Measurements from ENCODE around the gene HLA-DPA1. TPM values are rescaled to one million over a fixed set of nuclear protein-coding genes. Genes with fewer than 3 reads are reported as not detected.
A peak's percentile ranks its signal among the peaks of the same experiment; 100 is the strongest.

The HLA-DPA1 gene
- 6.6 TPM for polyA plus RNA-seq (2013, experiment 1 of 2)
- polyA plus RNA-seq (2013, experiment 2 of 2) = 6.1 TPM

DNA sequence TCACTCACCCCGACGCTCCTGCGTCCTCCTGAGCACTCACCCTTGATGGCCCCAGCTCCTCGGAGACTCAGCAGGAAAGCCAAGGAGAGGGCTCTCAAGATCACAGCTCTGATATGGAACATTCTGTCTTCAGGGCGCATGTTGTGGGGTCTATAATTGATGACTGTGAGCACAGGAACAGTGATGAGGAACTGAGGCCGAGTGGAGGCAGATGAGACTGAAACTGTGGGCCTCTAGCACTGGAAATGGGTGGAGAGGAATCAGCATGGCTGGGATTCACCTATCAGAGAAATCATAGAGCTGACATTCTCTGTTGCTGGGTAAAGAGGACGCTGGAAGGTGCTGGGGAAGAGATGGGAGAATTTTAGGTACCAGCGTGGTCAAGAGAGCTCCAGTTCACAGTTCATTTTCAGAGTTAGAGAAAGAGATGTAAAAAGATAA lies at the start of gene HLA-DPA1:
Gene HLA-DPA1 (minus strand): TSS at position 219 of the 441 bp plus-strand sequence.
- H3K9me3 ChIP-seq (ENCODE audit: control insufficient read depth, low read length) = no peaks in the 10 kb centered on the region
- WGBS, 2 experiments (ENCODE audit: insufficient coverage in 2 of 2) = 74 to 81% methylated on average over 6 of the region's 8 CpGs
- H3K4me3 ChIP-seq (ENCODE audit: extremely low read depth, insufficient read depth, low read length, poor library complexity, severe bottlenecking) = no peak within 1 kb of the TSS
- no peak within 1 kb of the TSS for H3K27ac ChIP-seq (ENCODE audit: low read depth, low read length, severe bottlenecking)
- no peaks in the 10 kb centered on the region for H3K36me3 ChIP-seq (ENCODE audit: control insufficient read depth, insufficient read depth, low read length)
- no peaks in the 10 kb centered on the region for H3K4me1 ChIP-seq (ENCODE audit: control insufficient read depth, insufficient read depth, low read length, poor library complexity, severe bottlenecking)

DNA sequence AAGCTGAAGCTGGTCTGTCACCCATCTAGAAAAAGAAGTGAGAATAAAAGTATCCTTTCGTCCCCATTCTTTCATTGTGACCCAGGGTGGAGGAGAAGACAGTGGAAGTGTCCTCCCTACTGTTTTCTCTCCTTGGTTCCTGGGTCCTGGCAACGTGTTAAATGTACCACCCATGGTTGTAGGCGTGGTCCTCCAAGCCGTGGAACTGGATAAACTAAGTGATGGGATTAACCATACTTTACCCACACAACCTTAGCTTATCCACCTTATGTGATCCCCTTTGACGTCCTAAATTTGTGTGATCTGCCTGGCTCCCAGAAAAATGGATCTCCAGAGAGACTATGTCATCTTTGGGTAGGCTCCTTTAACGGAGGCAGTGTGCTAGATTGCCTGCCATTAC lies 49.7 kb upstream of the HLA-DPA1 start:
- no peak overlapping the region for H3K4me3 ChIP-seq (ENCODE audit: extremely low read depth, insufficient read depth, low read length, poor library complexity, severe bottlenecking)
- no peak overlapping the region for H3K27ac ChIP-seq (ENCODE audit: low read depth, low read length, severe bottlenecking)
- H3K36me3 ChIP-seq (ENCODE audit: control insufficient read depth, insufficient read depth, low read length) = no peaks in the 10 kb centered on the region
- H3K9me3 ChIP-seq (ENCODE audit: control insufficient read depth, low read length) = peaks cover 17% of the 10 kb centered on the region
- no peaks in the 10 kb centered on the region for H3K4me1 ChIP-seq (ENCODE audit: control insufficient read depth, insufficient read depth, low read length, poor library complexity, severe bottlenecking)
- WGBS, 2 experiments (ENCODE audit: insufficient coverage in 2 of 2) = 73 to 93% methylated on average over 2 to 3 of the region's 6 CpGs

DNA sequence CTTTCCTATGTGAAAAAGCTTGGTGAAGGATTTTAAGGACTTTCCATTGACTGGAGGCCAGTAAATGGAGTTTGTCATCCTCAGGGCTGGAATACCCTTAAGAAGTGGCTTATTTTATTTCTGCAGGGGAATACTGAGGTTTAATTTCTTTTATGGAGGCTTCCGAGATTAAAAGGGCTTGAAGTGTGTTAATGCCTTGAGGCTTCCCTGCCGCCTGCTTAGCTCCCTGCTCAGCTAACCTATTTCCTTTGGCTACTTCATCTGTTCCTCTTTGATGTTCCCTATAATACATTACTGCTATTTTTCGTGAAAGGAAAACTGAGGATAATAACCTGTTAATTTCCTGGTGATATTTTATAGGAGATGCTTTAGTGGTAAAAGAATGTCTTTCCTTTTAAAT lies 46.6 kb upstream of the HLA-DPA1 start:
- WGBS, 2 experiments (ENCODE audit: insufficient coverage in 2 of 2) = no CpG with 5 or more reads among the region's 3 CpGs
- no peaks in the 10 kb centered on the region for H3K36me3 ChIP-seq (ENCODE audit: control insufficient read depth, insufficient read depth, low read length)
- H3K9me3 ChIP-seq (ENCODE audit: control insufficient read depth, low read length) = peaks cover 17% of the 10 kb centered on the region
- no peak overlapping the region for H3K4me3 ChIP-seq (ENCODE audit: extremely low read depth, insufficient read depth, low read length, poor library complexity, severe bottlenecking)
- H3K27ac ChIP-seq (ENCODE audit: low read depth, low read length, severe bottlenecking) = no peak overlapping the region
- no peaks in the 10 kb centered on the region for H3K4me1 ChIP-seq (ENCODE audit: control insufficient read depth, insufficient read depth, low read length, poor library complexity, severe bottlenecking)

DNA sequence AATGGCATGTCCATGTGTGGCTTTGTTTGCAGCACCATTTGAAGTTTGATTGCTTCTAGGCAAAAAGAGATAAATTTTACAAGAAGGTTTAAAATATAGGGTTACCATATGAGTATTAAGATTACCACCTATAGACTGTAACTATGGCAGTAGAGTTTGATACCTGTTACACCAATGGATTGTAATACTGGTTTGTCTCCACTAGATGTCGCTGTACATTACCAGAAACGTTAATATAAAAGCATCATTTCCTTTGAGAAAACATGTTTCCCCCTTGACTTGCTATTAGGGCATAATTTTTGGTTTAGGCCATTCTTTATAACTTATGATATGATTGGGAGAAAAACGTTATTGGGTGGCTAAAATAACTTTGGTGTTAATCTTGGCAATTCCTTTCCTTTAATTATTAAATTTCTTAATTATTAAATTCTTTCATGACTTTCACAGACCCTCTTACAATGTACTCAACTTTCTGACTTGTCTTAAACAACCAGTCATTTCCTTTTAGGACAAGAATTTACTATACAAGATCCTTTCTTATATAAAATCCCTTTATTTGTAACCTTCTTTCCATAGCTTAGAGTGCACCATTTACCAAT lies 45.2 kb upstream of the HLA-DPA1 start:
- no CpG with 5 or more reads among the region's 3 CpGs for WGBS, 2 experiments (ENCODE audit: insufficient coverage in 2 of 2)

DNA sequence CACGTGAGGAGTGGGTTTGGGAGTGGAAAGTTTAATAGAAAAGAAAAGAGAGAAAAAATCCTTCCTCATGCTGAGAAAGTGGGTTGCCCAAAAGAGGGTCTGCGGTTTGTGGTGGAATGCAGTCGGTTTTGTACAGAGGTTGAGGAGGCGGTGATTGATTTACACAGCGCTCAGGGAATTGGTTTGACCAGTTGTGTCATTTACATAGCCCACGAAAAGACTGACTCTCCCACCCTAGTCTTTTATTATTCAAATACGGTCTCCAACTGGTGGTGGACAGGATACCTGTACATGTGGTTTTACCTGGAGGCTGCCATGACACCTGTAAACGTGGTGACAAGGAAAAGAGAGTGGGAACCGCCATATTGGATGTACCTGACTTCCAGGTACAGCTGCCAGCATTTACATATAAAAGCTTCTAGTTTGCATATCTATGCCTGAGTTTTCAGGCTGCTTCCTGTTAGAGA lies 44.4 kb upstream of the HLA-DPA1 start:
- Histone ChIP-seq H3K4me1 (ENCODE audit: control insufficient read depth, insufficient read depth, low read length, poor library complexity, severe bottlenecking) (no peaks in the 10 kb centered on the region), H3K9me3 (ENCODE audit: control insufficient read depth, low read length) (peaks cover under 1% of the 10 kb centered on the region), H3K36me3 (ENCODE audit: control insufficient read depth, insufficient read depth, low read length) (no peaks in the 10 kb centered on the region), H3K27ac (ENCODE audit: low read depth, low read length, severe bottlenecking) (no peak overlapping the region), H3K4me3 (ENCODE audit: extremely low read depth, insufficient read depth, low read length, poor library complexity, severe bottlenecking) (no peak overlapping the region)
- WGBS, 2 experiments (ENCODE audit: insufficient coverage in 2 of 2) = 50 to 52% methylated on average over 1 to 3 of the region's 9 CpGs

More for the DNA sequence above, 45.2 kb upstream of the HLA-DPA1 start:
- Histone ChIP-seq H3K27ac (ENCODE audit: low read depth, low read length, severe bottlenecking) (no peak overlapping the region), H3K9me3 (ENCODE audit: control insufficient read depth, low read length) (peaks cover 8% of the 10 kb centered on the region), H3K36me3 (ENCODE audit: control insufficient read depth, insufficient read depth, low read length) (no peaks in the 10 kb centered on the region), H3K4me3 (ENCODE audit: extremely low read depth, insufficient read depth, low read length, poor library complexity, severe bottlenecking) (no peak overlapping the region), H3K4me1 (ENCODE audit: control insufficient read depth, insufficient read depth, low read length, poor library complexity, severe bottlenecking) (no peaks in the 10 kb centered on the region)

DNA sequence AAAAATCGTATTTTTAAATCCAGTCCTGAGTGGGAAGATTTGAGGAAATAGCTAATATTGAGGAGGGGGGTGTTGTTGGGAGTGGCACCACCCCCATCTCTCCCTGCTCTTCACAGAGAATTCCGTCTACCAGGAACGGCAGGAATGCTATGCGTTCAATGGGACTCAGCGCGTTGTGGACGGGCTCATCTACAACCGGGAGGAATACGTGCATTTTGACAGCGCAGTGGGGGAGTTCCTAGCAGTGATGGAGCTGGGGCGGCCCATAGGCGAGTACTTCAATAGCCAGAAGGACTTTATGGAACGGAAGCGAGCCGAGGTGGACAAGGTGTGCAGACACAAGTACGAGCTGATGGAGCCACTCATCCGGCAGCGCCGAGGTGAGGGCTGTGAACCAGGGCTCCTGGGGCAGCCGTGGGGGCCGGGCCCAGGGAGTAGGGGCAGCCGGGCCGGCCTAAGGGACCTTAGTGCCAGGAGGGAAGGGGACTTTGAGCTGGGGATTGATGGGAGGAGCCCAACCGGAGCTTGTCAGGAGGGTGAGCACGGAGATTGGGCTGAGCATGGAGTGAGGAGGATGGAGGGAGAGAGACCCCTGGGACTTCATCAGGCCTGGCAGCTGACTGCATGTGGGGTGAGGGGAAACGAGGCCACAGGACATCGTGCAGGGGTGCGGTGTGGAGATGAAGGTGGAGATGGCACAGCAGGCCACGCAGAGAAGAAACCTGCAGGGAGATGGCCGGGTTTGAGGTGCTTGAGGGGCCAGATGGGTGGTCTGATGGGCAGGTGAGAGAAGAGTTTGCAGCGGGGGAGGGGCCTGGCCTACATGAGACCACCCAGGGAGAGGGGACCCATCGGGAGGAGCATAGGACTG lies 43.6 kb upstream of the HLA-DPA1 start:
- no peak overlapping the region for H3K27ac ChIP-seq (ENCODE audit: low read depth, low read length, severe bottlenecking)
- no peaks in the 10 kb centered on the region for H3K4me1 ChIP-seq (ENCODE audit: control insufficient read depth, insufficient read depth, low read length, poor library complexity, severe bottlenecking)
- no peaks in the 10 kb centered on the region for H3K36me3 ChIP-seq (ENCODE audit: control insufficient read depth, insufficient read depth, low read length)
- no peaks in the 10 kb centered on the region for H3K9me3 ChIP-seq (ENCODE audit: control insufficient read depth, low read length)
- WGBS, 2 experiments (ENCODE audit: insufficient coverage in 2 of 2) = 18 to 23% methylated on average over 28 to 31 of the region's 32 CpGs
- H3K4me3 ChIP-seq (ENCODE audit: extremely low read depth, insufficient read depth, low read length, poor library complexity, severe bottlenecking) = peak overlapping the region; percentile 5

DNA sequence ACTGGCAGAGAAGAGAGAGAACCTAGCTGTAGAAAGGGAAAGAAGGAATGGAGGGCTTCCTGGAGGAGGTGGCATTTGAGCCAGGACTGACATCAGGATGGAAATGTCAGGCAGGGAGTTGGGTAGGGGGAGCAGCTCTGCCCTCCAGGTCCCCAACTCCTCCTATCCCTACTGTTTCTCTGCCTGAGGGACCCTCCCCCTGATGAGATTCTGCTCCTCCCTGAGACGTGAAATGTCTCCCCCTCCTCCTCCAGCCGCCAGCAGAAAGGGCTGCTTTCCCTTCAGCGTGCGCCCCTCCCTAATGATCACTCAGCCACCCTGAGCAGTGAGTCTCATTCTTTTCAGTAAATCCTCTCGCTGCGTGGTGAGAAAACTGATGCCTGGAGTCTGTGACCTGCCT lies 43.0 kb upstream of the HLA-DPA1 start:
- Histone ChIP-seq H3K4me3 (ENCODE audit: extremely low read depth, insufficient read depth, low read length, poor library complexity, severe bottlenecking) (no peak overlapping the region), H3K4me1 (ENCODE audit: control insufficient read depth, insufficient read depth, low read length, poor library complexity, severe bottlenecking) (no peaks in the 10 kb centered on the region), H3K27ac (ENCODE audit: low read depth, low read length, severe bottlenecking) (no peak overlapping the region), H3K36me3 (ENCODE audit: control insufficient read depth, insufficient read depth, low read length) (no peaks in the 10 kb centered on the region), H3K9me3 (ENCODE audit: control insufficient read depth, low read length) (no peaks in the 10 kb centered on the region)
- 0 to 11% methylated on average over 1 to 6 of the region's 6 CpGs for WGBS, 2 experiments (ENCODE audit: insufficient coverage in 2 of 2)

DNA sequence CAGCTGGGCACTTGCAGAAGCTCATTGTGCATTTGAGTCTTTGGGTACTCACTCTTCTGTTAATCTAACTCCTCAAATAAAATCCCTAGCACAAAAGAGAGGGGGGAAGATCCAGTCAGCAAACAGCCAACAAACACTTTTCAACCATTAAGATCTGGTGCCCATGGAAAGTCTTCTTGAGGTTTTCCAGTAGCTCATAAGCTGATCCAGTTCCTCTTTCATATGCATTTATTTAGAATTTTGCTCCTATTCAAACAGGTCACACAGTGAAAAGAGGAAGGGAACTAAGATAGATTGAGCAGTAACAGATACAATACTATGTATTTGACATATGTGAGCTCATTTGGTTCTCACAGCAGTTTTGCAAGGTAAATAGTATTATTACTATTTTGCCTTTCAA lies 41.0 kb upstream of the HLA-DPA1 start:
- no peak overlapping the region for H3K4me3 ChIP-seq (ENCODE audit: extremely low read depth, insufficient read depth, low read length, poor library complexity, severe bottlenecking)
- no peak overlapping the region for H3K27ac ChIP-seq (ENCODE audit: low read depth, low read length, severe bottlenecking)
- no peaks in the 10 kb centered on the region for H3K9me3 ChIP-seq (ENCODE audit: control insufficient read depth, low read length)
- H3K36me3 ChIP-seq (ENCODE audit: control insufficient read depth, insufficient read depth, low read length) = no peaks in the 10 kb centered on the region
- H3K4me1 ChIP-seq (ENCODE audit: control insufficient read depth, insufficient read depth, low read length, poor library complexity, severe bottlenecking) = no peaks in the 10 kb centered on the region

DNA sequence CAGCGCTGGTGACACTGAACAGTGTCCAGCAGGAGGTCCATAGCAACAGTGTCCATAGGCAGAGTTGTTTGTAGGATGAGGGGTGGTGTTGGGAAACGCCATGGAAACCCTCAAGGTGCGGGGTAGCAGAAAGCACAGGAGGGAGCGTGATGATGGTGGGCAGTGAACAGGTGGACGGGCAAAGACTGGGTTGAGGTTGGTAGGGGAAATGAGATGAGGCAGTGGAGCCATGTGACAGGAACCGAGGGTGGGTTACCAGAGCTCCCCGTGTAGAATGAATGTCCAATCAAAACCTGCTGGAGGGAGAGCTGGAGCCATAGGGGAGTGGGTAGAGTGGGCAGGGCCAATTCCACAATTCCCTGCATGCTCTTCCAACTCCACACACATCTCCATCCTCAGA lies 40.3 kb upstream of the HLA-DPA1 start:
- Histone ChIP-seq H3K4me3 (ENCODE audit: extremely low read depth, insufficient read depth, low read length, poor library complexity, severe bottlenecking) (no peak overlapping the region), H3K9me3 (ENCODE audit: control insufficient read depth, low read length) (no peaks in the 10 kb centered on the region), H3K4me1 (ENCODE audit: control insufficient read depth, insufficient read depth, low read length, poor library complexity, severe bottlenecking) (no peaks in the 10 kb centered on the region), H3K36me3 (ENCODE audit: control insufficient read depth, insufficient read depth, low read length) (no peaks in the 10 kb centered on the region), H3K27ac (ENCODE audit: low read depth, low read length, severe bottlenecking) (no peak overlapping the region)
- 80 to 100% methylated on average over 5 to 7 of the region's 7 CpGs for WGBS, 2 experiments (ENCODE audit: insufficient coverage in 2 of 2)

DNA sequence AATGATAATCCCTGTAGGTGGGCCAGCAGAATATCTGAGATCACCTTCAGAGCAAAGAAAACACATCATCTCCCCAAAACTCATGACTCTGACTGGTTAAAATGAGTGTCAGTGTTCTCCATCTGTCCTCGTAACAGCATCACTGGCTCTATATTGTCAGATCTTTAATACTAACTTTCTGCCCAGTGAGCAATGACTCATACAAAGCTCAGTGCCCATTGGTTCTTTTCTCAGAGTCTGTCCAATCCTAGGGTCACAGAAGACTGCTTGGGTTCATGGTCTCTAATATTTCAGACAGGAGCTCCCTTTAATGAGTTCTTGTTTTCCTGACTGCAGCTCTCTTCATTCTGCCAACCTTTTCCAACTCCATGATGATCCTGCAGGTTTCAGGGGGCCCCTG lies 38.7 kb upstream of the HLA-DPA1 start:
- Histone ChIP-seq H3K27ac (ENCODE audit: low read depth, low read length, severe bottlenecking) (no peak overlapping the region), H3K4me3 (ENCODE audit: extremely low read depth, insufficient read depth, low read length, poor library complexity, severe bottlenecking) (no peak overlapping the region), H3K9me3 (ENCODE audit: control insufficient read depth, low read length) (no peaks in the 10 kb centered on the region), H3K4me1 (ENCODE audit: control insufficient read depth, insufficient read depth, low read length, poor library complexity, severe bottlenecking) (no peaks in the 10 kb centered on the region), H3K36me3 (ENCODE audit: control insufficient read depth, insufficient read depth, low read length) (no peaks in the 10 kb centered on the region)
- 67 to 100% methylated on average over 1 of the region's 1 CpG for WGBS, 2 experiments (ENCODE audit: insufficient coverage in 2 of 2)

DNA sequence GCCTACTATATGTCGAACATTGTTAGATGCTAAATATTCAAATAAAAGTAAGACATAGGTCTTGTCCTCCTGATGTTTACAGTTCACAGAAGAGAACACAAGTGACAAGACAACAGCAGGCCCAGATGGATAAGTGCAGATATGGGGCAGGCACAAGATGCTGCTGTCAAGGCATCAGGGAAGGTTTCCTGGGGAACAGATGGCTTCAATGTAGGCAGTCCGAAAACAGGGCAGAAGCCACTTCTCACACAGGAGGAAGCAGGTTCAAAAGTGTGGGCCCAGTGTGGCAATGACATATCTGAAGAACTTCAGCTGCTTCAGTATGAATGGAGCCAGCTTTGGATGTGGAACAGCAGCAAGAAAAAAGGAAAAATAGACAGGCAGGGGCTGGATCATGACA lies 34.9 kb upstream of the HLA-DPA1 start:
- Histone ChIP-seq H3K27ac (ENCODE audit: low read depth, low read length, severe bottlenecking) (no peak overlapping the region), H3K9me3 (ENCODE audit: control insufficient read depth, low read length) (peaks cover 4% of the 10 kb centered on the region), H3K36me3 (ENCODE audit: control insufficient read depth, insufficient read depth, low read length) (no peaks in the 10 kb centered on the region), H3K4me3 (ENCODE audit: extremely low read depth, insufficient read depth, low read length, poor library complexity, severe bottlenecking) (no peak overlapping the region), H3K4me1 (ENCODE audit: control insufficient read depth, insufficient read depth, low read length, poor library complexity, severe bottlenecking) (no peaks in the 10 kb centered on the region)
- WGBS, 2 experiments (ENCODE audit: insufficient coverage in 2 of 2) = 63 to 73% methylated on average over 1 of the region's 2 CpGs

All from mesodermal cell (in vitro differentiated cells).